OCI-LY1 (cell line): ENCODE data around the gene MRTFA.

ENCODE experiments used
- H2AFZ ChIP-seq: fragments of 200-600 bp; sonication (generic), shearing (Covaris generic); 2 replicates; pipeline ENCODE4 v1.6.0; 2014; ENCODE audit warnings: antibody characterized with exemption, mild to moderate bottlenecking, low read length
- H3F3A ChIP-seq: fragments of 200-600 bp; sonication (generic), shearing (Covaris generic); 2 replicates; pipeline ENCODE4 v1.6.0; 2014; ENCODE audit warnings: mild to moderate bottlenecking, antibody characterized with exemption, low read length, moderate library complexity; ENCODE audit not compliant: insufficient read depth
- H3K27ac ChIP-seq: fragments of 200-600 bp; sonication (generic); 2 replicates; pipeline ENCODE4 v1.5.1; 2014; ENCODE audit warnings: low read length, mixed run types, mild to moderate bottlenecking, low read depth; ENCODE audit not compliant: poor library complexity, severe bottlenecking
- H3K27me3 ChIP-seq: fragments of 200-600 bp; sonication (generic); 2 replicates; pipeline ENCODE4 v1.6.0; 2014; ENCODE audit warnings: antibody characterized with exemption, mild to moderate bottlenecking, low read length, moderate library complexity; ENCODE audit not compliant: insufficient read depth
- H3K36me3 ChIP-seq: fragments of 200-600 bp; sonication (generic); 2 replicates; pipeline ENCODE4 v1.6.1; 2014; ENCODE audit warnings: mild to moderate bottlenecking, antibody characterized with exemption, low read length, moderate library complexity, mixed read lengths; ENCODE audit not compliant: insufficient read depth
- H3K4me1 ChIP-seq: fragments of 200-600 bp; sonication (generic); 2 replicates; pipeline ENCODE4 v1.5.1; 2014; ENCODE audit warnings: mild to moderate bottlenecking, low read length, moderate library complexity; ENCODE audit not compliant: insufficient read depth, severe bottlenecking
- H3K4me2 ChIP-seq: fragments of 200-600 bp; sonication (generic), shearing (Covaris generic); 2 replicates; pipeline ENCODE4 v1.6.1; 2014; ENCODE audit warnings: low read length
- H3K4me3 ChIP-seq: fragments of 200-600 bp; sonication (generic); 2 replicates; pipeline ENCODE4 v1.5.1; 2014; ENCODE audit warnings: low read length, low read depth, mild to moderate bottlenecking, mixed read lengths; ENCODE audit not compliant: poor library complexity, severe bottlenecking
- H3K79me2 ChIP-seq: fragments of 200-600 bp; shearing (Covaris generic); 2 replicates; pipeline ENCODE4 v1.6.1; 2016; ENCODE audit warnings: mixed run types, low read length, mixed read lengths; ENCODE audit not compliant: insufficient read depth
- H3K9ac ChIP-seq: fragments of 200-600 bp; sonication (generic), shearing (Covaris generic); 2 replicates; pipeline ENCODE4 v1.6.1; 2014; ENCODE audit warnings: mild to moderate bottlenecking, low read length, mixed read lengths
- H3K9me2 ChIP-seq: fragments of 200-600 bp; sonication (generic), shearing (Covaris generic); 2 replicates; pipeline ENCODE4 v1.6.1; 2014; ENCODE audit warnings: low read depth, mild to moderate bottlenecking, low read length, mixed read lengths
- H3K9me3 ChIP-seq: fragments of 200-600 bp; shearing (Covaris generic); 2 replicates; pipeline ENCODE4 v1.6.1; 2014; ENCODE audit warnings: low read length, mixed read lengths
- H4K20me1 ChIP-seq: fragments of 200-600 bp; sonication (generic), shearing (Covaris generic); 2 replicates; pipeline ENCODE4 v1.6.0; 2016; ENCODE audit warnings: mild to moderate bottlenecking, low read length; ENCODE audit not compliant: insufficient read depth
- EZH2 ChIP-seq: fragments of 200-600 bp; sonication (generic), shearing (Covaris generic); IDR thresholded peaks from 2 replicates; pipeline ENCODE4 v1.8.0; 2017; ENCODE audit warnings: borderline replicate concordance, mixed run types, mild to moderate bottlenecking, antibody characterized with exemption, low read length, moderate library complexity, mixed read lengths
- TF ChIP-seq, protein P1 (sequence below): fragments of 200-600 bp; sonication (generic), shearing (Covaris generic); IDR thresholded peaks from 2 replicates; pipeline ENCODE4 v1.5.1; 2017; ENCODE audit warnings: mild to moderate bottlenecking, antibody characterized with exemption, low read length, moderate library complexity, mixed read lengths

MRTFA gene

DNA sequence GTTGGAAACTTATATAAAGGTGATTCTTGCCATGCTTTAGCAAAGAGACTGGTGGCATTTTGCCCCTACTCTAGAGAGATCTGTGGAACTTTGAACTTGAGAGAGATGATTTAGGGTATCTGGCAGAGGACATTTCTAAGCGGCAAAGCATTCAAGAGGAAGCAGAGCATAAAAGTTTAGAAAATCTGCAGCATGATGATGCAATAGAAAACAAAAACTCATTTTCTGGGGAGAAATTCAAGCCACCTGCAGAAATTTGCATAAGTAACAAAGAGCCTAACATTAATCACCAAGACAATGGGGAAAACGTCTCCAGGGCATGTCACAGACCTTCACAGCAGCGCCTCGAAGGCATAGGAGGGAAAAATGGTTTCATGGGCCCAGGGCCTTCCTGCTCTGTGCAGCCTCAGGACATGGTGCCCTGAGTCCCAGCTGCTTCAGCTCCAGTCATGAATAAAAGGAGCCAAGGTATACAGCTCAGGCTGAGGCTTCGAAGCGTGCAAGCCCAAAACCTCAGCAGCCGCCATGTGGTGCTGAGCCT lies 83.4 kb downstream of the MRTFA start:
- Histone ChIP-seq H3K9me3 (peaks cover 5% of the 10 kb centered on the region), H3K4me3 (no peak overlapping the region), H2AFZ (no peak overlapping the region), H3K27ac (no peak overlapping the region), H3K79me2 (no peaks in the 10 kb centered on the region), H4K20me1 (no peaks in the 10 kb centered on the region), H3K9ac (no peak overlapping the region), H3K4me2 (no peak overlapping the region), H3K36me3 (peaks cover 28% of the 10 kb centered on the region), H3K4me1 (no peaks in the 10 kb centered on the region), H3K9me2 (no peaks in the 10 kb centered on the region), H3K27me3 (no peaks in the 10 kb centered on the region), H3F3A (no peaks in the 10 kb centered on the region)
- TF ChIP-seq, protein P1, sequence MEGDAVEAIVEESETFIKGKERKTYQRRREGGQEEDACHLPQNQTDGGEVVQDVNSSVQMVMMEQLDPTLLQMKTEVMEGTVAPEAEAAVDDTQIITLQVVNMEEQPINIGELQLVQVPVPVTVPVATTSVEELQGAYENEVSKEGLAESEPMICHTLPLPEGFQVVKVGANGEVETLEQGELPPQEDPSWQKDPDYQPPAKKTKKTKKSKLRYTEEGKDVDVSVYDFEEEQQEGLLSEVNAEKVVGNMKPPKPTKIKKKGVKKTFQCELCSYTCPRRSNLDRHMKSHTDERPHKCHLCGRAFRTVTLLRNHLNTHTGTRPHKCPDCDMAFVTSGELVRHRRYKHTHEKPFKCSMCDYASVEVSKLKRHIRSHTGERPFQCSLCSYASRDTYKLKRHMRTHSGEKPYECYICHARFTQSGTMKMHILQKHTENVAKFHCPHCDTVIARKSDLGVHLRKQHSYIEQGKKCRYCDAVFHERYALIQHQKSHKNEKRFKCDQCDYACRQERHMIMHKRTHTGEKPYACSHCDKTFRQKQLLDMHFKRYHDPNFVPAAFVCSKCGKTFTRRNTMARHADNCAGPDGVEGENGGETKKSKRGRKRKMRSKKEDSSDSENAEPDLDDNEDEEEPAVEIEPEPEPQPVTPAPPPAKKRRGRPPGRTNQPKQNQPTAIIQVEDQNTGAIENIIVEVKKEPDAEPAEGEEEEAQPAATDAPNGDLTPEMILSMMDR, result no peak
- no peak for TF ChIP-seq EZH2

DNA sequence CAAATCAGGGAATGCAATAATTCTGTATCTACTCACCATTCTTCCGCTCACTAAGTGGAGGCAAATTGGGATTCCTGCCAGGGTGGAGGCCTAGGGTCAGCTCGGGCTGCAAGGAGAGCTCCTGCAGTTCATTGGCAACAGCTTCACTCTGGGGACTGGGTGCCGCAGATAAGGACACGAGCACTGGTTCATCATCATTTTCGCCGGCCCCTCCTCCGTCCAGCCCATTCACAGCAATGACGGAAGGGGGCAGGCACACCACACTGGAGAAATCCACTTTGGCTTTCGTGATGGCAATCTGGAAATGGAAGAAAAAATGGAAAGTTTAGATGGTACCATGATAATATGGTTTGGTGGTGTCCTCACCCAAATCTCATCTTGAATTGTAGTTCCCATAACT lies 84.4 kb downstream of the MRTFA start:
- Histone ChIP-seq H3K79me2 (no peaks in the 10 kb centered on the region), H4K20me1 (no peaks in the 10 kb centered on the region), H3K27me3 (no peaks in the 10 kb centered on the region), H3K9me2 (no peaks in the 10 kb centered on the region), H3F3A (no peaks in the 10 kb centered on the region), H3K27ac (no peak overlapping the region), H2AFZ (no peak overlapping the region), H3K9me3 (peaks cover 5% of the 10 kb centered on the region), H3K4me3 (no peak overlapping the region), H3K9ac (no peak overlapping the region), H3K36me3 (peaks cover 28% of the 10 kb centered on the region), H3K4me2 (no peak overlapping the region), H3K4me1 (no peaks in the 10 kb centered on the region)
- TF ChIP-seq, protein P1, result no peak
- TF ChIP-seq EZH2, result no peak

DNA sequence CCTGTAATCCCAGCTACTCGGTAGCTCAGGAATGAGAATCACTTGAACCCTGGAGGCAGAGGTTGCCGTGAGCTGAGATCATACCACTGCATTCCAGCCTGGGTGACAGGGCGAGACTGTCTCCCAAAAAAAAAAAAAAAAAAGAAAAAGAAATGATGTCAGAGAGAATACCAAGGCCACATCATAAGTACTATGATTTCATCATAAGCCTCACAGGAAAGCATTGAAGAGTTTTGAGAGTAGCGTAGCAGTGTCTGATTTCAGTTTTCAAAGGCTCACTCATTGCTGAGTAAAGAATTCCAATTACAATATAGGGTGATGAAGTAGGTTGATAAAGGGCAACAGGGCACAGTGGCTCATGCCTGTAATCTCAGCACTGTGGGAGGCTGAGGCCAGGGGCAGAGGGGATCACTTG lies 88.8 kb downstream of the MRTFA start:
- Histone ChIP-seq H3K4me1 (no peaks in the 10 kb centered on the region), H3K36me3 (peaks cover 18% of the 10 kb centered on the region), H3K9ac (no peak overlapping the region), H3K27me3 (no peaks in the 10 kb centered on the region), H3F3A (no peaks in the 10 kb centered on the region), H2AFZ (no peak overlapping the region), H3K9me2 (no peaks in the 10 kb centered on the region), H4K20me1 (no peaks in the 10 kb centered on the region), H3K27ac (no peak overlapping the region), H3K4me2 (no peak overlapping the region), H3K79me2 (no peaks in the 10 kb centered on the region; the same call in 1 of the 2 replicates), H3K9me3 (peaks cover 5% of the 10 kb centered on the region), H3K4me3 (no peak overlapping the region)
- no peak for TF ChIP-seq EZH2
- TF ChIP-seq, protein P1, result no peak
